Liver (tissue), 9 donors: Measurements from ENCODE around the gene HNRNPA1. TPM values are rescaled to one million over a fixed set of nuclear protein-coding genes. Genes with fewer than 3 reads are reported as not detected.

Experiments used
- DNase-seq: peaks from one replicate; pipeline ENCODE4 v3.0.0-alpha.2; 2017; ENCODE audit warnings: low spot score
- H3K27ac ChIP-seq, 2 donors: one replicate each; pipeline ENCODE4 v1.7.0; 2013; ENCODE audit warnings: inconsistent platforms in 2 of 2, low read length in 2 of 2, control low read depth in 1 of 2, low read depth in 1 of 2, mild to moderate bottlenecking in 1 of 2
- H3K27me3 ChIP-seq, 4 donors: one replicate each; pipeline versions ENCODE4 v1.6.1 to v1.7.0; 2013; ENCODE audit warnings: low read length in 3 of 4, inconsistent platforms in 1 of 4, mild to moderate bottlenecking in 1 of 4, moderate library complexity in 1 of 4; ENCODE audit not compliant: control insufficient read depth in 4 of 4, insufficient read depth in 4 of 4
- H3K36me3 ChIP-seq, 4 donors: one replicate each; pipeline versions ENCODE4 v1.6.1 to v1.7.0; 2013; ENCODE audit warnings: low read length in 3 of 4, mild to moderate bottlenecking in 3 of 4, low read depth in 1 of 4, moderate library complexity in 1 of 4; ENCODE audit not compliant: control insufficient read depth in 4 of 4, insufficient read depth in 3 of 4
- H3K4me1 ChIP-seq, 4 donors: one replicate each; pipeline versions ENCODE4 v1.6.1 to v1.7.0; 2013; ENCODE audit warnings: low read length in 3 of 4, mild to moderate bottlenecking in 3 of 4, moderate library complexity in 1 of 4; ENCODE audit not compliant: control insufficient read depth in 4 of 4, insufficient read depth in 4 of 4
- H3K4me3 ChIP-seq, 3 donors: one replicate each; pipeline versions ENCODE4 v1.6.1 to v1.7.0; 2013; ENCODE audit warnings: low read length in 3 of 3, control low read depth in 1 of 3, low read depth in 1 of 3, mild to moderate bottlenecking in 1 of 3
- H3K9ac ChIP-seq, 2 donors: one replicate each; pipeline ENCODE4 v1.7.0; 2013; ENCODE audit warnings: low read length in 2 of 2, mild to moderate bottlenecking in 2 of 2, moderate library complexity in 2 of 2, control low read depth in 1 of 2, low read depth in 1 of 2
- H3K9me3 ChIP-seq, 4 donors: one replicate each; pipeline versions ENCODE4 v1.6.1 to v1.7.0; 2013; ENCODE audit warnings: low read length in 3 of 4; ENCODE audit not compliant: control insufficient read depth in 4 of 4
- ATF3 ChIP-seq: IDR thresholded peaks from 2 replicates; pipeline ENCODE4 v1.6.1; 2016; ENCODE audit warnings: antibody characterized with exemption
- FOXA1 ChIP-seq: IDR thresholded peaks from 2 replicates; pipeline ENCODE4 v1.6.1; 2016; ENCODE audit warnings: antibody characterized with exemption
- FOXA2 ChIP-seq: IDR thresholded peaks from 2 replicates; pipeline ENCODE4 v1.6.1; 2016; ENCODE audit warnings: antibody characterized with exemption
- GABPA ChIP-seq, 2 donors: IDR thresholded peaks in 1 of 2; conservative IDR thresholded peaks in 1 of 2; 2 replicates each; pipeline ENCODE4 v1.6.1; 2016; ENCODE audit warnings: antibody characterized with exemption in 2 of 2, mild to moderate bottlenecking in 1 of 2, moderate library complexity in 1 of 2
- HNF4A ChIP-seq, 2 donors: conservative IDR thresholded peaks; 2 replicates each; pipeline ENCODE4 v1.6.1; 2016; ENCODE audit warnings: antibody characterized with exemption in 2 of 2, mild to moderate bottlenecking in 2 of 2
- HNF4G ChIP-seq: IDR thresholded peaks from 2 replicates; pipeline ENCODE4 v1.6.1; 2016; ENCODE audit warnings: antibody characterized with exemption
- JUND ChIP-seq, 2 donors: IDR thresholded peaks; 2 replicates each; pipeline ENCODE4 v1.6.1; 2016; ENCODE audit warnings: antibody characterized with exemption in 2 of 2
- MAX ChIP-seq: IDR thresholded peaks from 2 replicates; pipeline ENCODE4 v1.6.1; 2016; ENCODE audit warnings: antibody characterized with exemption
- NR2F2 ChIP-seq: IDR thresholded peaks from 2 replicates; pipeline ENCODE4 v1.6.1; 2016; ENCODE audit warnings: antibody characterized with exemption
- RAD21 ChIP-seq, 2 donors: IDR thresholded peaks; 2 replicates each; pipeline ENCODE4 v1.6.1; 2016; ENCODE audit warnings: antibody characterized with exemption in 2 of 2, mild to moderate bottlenecking in 2 of 2
- RXRA ChIP-seq, 2 donors: IDR thresholded peaks; 2 replicates each; pipeline ENCODE4 v1.6.1; 2017 to 2018; ENCODE audit warnings: antibody characterized with exemption in 2 of 2, mild to moderate bottlenecking in 1 of 2
- SP1 ChIP-seq: IDR thresholded peaks from 2 replicates; pipeline ENCODE4 v1.6.1; 2018; ENCODE audit warnings: antibody characterized with exemption, mild to moderate bottlenecking
- TAF1 ChIP-seq: conservative IDR thresholded peaks from 2 replicates; pipeline ENCODE4 v1.6.1; 2016; ENCODE audit warnings: antibody characterized with exemption, mild to moderate bottlenecking
- YY1 ChIP-seq: IDR thresholded peaks from 2 replicates; pipeline ENCODE4 v1.6.1; 2016; ENCODE audit warnings: antibody characterized with exemption, mild to moderate bottlenecking
- ZBTB33 ChIP-seq: IDR thresholded peaks from 2 replicates; pipeline ENCODE4 v1.6.1; 2016; ENCODE audit warnings: antibody characterized with exemption
- WGBS: extraction: QIAGEN DNeasy Blood & Tissue Kit; methylation state at CpG from one replicate; pipeline ENCODE4 v1.1.7; 2013; 5-methylcytosine and 5-hydroxymethylcytosine counted together
- polyA plus RNA-seq, 2 donors: library from polyadenylated mRNA; stranded (reverse) in 1 of 2; unstranded in 1 of 2; fragments of 200-250 nt in 1 of 2; fragments of >200 nt in 1 of 2; fragmentation: Nextera tagmentation in 1 of 2; extraction: Ambion mirVana in 1 of 2; gene quantifications; one replicate each; pipeline versions ENCODE4 v1.2.1 to v1.2.3, GENCODE V29; 2013 to 2015
- total RNA-seq, 2 donors: library from RNA; depleted of rRNA; stranded (reverse); fragments of >200 nt; gene quantifications; one replicate each; pipeline ENCODE4 v1.2.3, GENCODE V29; 2014
- TF ChIP-seq, protein P1 (sequence below): fragments of 150-350 bp; IDR thresholded peaks from 2 replicates; pipeline ENCODE4 v1.5.1; 2017; ENCODE audit warnings: improper control_type of control experiment, low read depth, low read length; ENCODE audit not compliant: missing input control
- TF ChIP-seq, protein P2 (sequence below): IDR thresholded peaks from 2 replicates; pipeline ENCODE4 v1.6.1; 2016; ENCODE audit warnings: antibody characterized with exemption, mild to moderate bottlenecking
- donor health status: healthy.
- donor health status: healthy.
- donor health status: healthy.
- donor health status: healthy.
- donor health status: healthy.

HNRNPA1 gene
- total and polyA plus RNA-seq, 4 donors: 81.0 to 274 (median 205) TPM

GRCh38 chr12:54266852-54267251 is 13.7 kb upstream of the HNRNPA1 start:
- H3K9me3 ChIP-seq: no peaks in the 10 kb centered on the region
- no peak overlapping the region for H3K4me3 ChIP-seq
- peaks cover 2 to 10% (median 9%) of the 10 kb centered on the region in 4 donors for H3K4me1 ChIP-seq
- no peak overlapping the region for H3K9ac ChIP-seq
- TF ChIP-seq FOXA1: no peak
- TF ChIP-seq, protein P1, sequence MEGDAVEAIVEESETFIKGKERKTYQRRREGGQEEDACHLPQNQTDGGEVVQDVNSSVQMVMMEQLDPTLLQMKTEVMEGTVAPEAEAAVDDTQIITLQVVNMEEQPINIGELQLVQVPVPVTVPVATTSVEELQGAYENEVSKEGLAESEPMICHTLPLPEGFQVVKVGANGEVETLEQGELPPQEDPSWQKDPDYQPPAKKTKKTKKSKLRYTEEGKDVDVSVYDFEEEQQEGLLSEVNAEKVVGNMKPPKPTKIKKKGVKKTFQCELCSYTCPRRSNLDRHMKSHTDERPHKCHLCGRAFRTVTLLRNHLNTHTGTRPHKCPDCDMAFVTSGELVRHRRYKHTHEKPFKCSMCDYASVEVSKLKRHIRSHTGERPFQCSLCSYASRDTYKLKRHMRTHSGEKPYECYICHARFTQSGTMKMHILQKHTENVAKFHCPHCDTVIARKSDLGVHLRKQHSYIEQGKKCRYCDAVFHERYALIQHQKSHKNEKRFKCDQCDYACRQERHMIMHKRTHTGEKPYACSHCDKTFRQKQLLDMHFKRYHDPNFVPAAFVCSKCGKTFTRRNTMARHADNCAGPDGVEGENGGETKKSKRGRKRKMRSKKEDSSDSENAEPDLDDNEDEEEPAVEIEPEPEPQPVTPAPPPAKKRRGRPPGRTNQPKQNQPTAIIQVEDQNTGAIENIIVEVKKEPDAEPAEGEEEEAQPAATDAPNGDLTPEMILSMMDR: no peak
- no peak for TF ChIP-seq YY1
- no peak for TF ChIP-seq HNF4A (conservative IDR thresholded peaks at IDR 0.05)
- no peak for TF ChIP-seq JUND (IDR thresholded peaks at IDR 0.05)
- no peak for TF ChIP-seq NR2F2
- no peak for TF ChIP-seq ZBTB33
- TF ChIP-seq, protein P2, sequence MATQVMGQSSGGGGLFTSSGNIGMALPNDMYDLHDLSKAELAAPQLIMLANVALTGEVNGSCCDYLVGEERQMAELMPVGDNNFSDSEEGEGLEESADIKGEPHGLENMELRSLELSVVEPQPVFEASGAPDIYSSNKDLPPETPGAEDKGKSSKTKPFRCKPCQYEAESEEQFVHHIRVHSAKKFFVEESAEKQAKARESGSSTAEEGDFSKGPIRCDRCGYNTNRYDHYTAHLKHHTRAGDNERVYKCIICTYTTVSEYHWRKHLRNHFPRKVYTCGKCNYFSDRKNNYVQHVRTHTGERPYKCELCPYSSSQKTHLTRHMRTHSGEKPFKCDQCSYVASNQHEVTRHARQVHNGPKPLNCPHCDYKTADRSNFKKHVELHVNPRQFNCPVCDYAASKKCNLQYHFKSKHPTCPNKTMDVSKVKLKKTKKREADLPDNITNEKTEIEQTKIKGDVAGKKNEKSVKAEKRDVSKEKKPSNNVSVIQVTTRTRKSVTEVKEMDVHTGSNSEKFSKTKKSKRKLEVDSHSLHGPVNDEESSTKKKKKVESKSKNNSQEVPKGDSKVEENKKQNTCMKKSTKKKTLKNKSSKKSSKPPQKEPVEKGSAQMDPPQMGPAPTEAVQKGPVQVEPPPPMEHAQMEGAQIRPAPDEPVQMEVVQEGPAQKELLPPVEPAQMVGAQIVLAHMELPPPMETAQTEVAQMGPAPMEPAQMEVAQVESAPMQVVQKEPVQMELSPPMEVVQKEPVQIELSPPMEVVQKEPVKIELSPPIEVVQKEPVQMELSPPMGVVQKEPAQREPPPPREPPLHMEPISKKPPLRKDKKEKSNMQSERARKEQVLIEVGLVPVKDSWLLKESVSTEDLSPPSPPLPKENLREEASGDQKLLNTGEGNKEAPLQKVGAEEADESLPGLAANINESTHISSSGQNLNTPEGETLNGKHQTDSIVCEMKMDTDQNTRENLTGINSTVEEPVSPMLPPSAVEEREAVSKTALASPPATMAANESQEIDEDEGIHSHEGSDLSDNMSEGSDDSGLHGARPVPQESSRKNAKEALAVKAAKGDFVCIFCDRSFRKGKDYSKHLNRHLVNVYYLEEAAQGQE: no peak
- no peak for TF ChIP-seq RAD21 (IDR thresholded peaks at IDR 0.05)
- TF ChIP-seq FOXA2: no peak
- no peak for TF ChIP-seq HNF4G
- no peak for TF ChIP-seq MAX
- no peak for TF ChIP-seq SP1
- TF ChIP-seq TAF1: no peak
- TF ChIP-seq RXRA (IDR thresholded peaks at IDR 0.05): no peak
- TF ChIP-seq GABPA (IDR thresholded peaks at IDR 0.05 in 1 of 2, conservative IDR thresholded peaks at IDR 0.05 in 1 of 2): no peak
- no peak for TF ChIP-seq ATF3
- no peak overlapping the region for H3K27ac ChIP-seq
- WGBS: 97% methylated on average over 2 of the region's 2 CpGs
- no peaks in the 10 kb centered on the region for H3K36me3 ChIP-seq
- no peaks in the 10 kb centered on the region for H3K27me3 ChIP-seq
- no peak for DNase-seq

DNA sequence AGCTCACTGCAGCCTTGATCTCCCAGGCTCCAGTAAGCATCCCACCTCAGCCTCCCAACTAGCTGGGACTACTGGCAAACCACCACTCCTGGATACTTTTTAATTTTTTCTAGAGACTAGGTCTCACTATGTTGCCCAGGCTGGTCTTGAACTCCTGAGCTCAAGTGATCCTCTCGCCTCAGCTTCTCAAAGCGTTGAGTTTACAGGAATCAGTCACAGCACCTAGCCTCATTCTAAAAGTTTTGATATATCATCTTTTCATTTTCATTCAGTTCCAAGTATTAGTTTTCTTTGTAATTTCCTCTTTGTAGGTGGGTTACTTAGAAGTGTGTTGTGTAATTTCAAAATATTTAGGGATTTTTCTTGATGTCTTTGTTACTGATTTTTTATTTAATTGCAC is 10.2 kb upstream of the HNRNPA1 start:
- Histone ChIP-seq H3K27me3 (no peaks in the 10 kb centered on the region), H3K9ac (no peak overlapping the region), H3K4me3 (no peak overlapping the region), H3K4me1 (no peaks in the 10 kb centered on the region), H3K36me3 (no peaks in the 10 kb centered on the region), H3K27ac (no peak overlapping the region), H3K9me3 (no peaks in the 10 kb centered on the region)
- 92% methylated on average over 2 of the region's 2 CpGs for WGBS
- DNase-seq: no peak
- no peak for TF ChIP-seq ZBTB33
- TF ChIP-seq NR2F2: no peak
